HEK293T (cell line): ENCODE results near the gene NBAS.
"Not testable (repeated sequence)": the region's sequence is repeated elsewhere in the genome, so short reads cannot be mapped to it uniquely, and the experiment has no call there.

Experiments used
- CTCF ChIA-PET: fragments of 350-600 bp; formaldehyde crosslinking; extraction: SDS; loops from one replicate; lab custom pipeline; 2021; ENCODE audit warnings: antibody characterized with exemption, inconsistent platforms; lab: Yijun Ruan, JAX
- POLR2A ChIA-PET: fragments of 350-600 bp; formaldehyde crosslinking; extraction: SDS; loops from one replicate; lab custom pipeline; 2020; ENCODE audit warnings: antibody characterized with exemption, inconsistent platforms; lab: Yijun Ruan, JAX
- DNase-seq: peaks from one replicate; pipeline ENCODE4 v3.0.0; 2012; ENCODE audit warnings: mixed read lengths; ENCODE audit errors: extremely low spot score
- ARNT ChIP-seq: fragments of 450-650 bp; IDR thresholded peaks from 2 replicates; pipeline ENCODE4 v1.6.1; 2017; ENCODE audit warnings: mild to moderate bottlenecking
- BHLHE40 ChIP-seq: fragments of 450-650 bp; IDR thresholded peaks from 2 replicates; pipeline ENCODE4 v1.6.1; 2016; ENCODE audit warnings: mild to moderate bottlenecking, moderate library complexity, borderline replicate concordance
- CTBP1 ChIP-seq: fragments of 450-650 bp; IDR thresholded peaks from 2 replicates; pipeline ENCODE4 v1.6.1; 2016; ENCODE audit warnings: borderline replicate concordance
- ELF4 ChIP-seq: fragments of 450-650 bp; IDR thresholded peaks from 2 replicates; pipeline ENCODE4 v1.6.1; 2017; ENCODE audit warnings: antibody characterized with exemption
- FOXA1 ChIP-seq: fragments of 450-650 bp; IDR thresholded peaks from 2 replicates; pipeline ENCODE4 v1.6.1; 2016; ENCODE audit warnings: mild to moderate bottlenecking
- FOXK2 ChIP-seq: fragments of 450-650 bp; IDR thresholded peaks from 2 replicates; pipeline ENCODE4 v1.6.1; 2016; ENCODE audit warnings: mild to moderate bottlenecking
- FOXM1 ChIP-seq: fragments of 450-650 bp; IDR thresholded peaks from 2 replicates; pipeline ENCODE4 v1.6.1; 2017; ENCODE audit warnings: mild to moderate bottlenecking, borderline replicate concordance
- HDGF ChIP-seq: fragments of 450-650 bp; IDR thresholded peaks from 2 replicates; pipeline ENCODE4 v1.6.1; 2017; ENCODE audit warnings: antibody characterized with exemption, borderline replicate concordance
- L3MBTL2 ChIP-seq: fragments of 450-650 bp; conservative IDR thresholded peaks from 2 replicates; pipeline ENCODE4 v1.6.1; 2016; ENCODE audit warnings: mild to moderate bottlenecking
- LEF1 ChIP-seq: fragments of 450-650 bp; IDR thresholded peaks from 2 replicates; pipeline ENCODE4 v1.6.1; 2017; ENCODE audit warnings: mild to moderate bottlenecking, borderline replicate concordance
- NFRKB ChIP-seq: fragments of 450-650 bp; IDR thresholded peaks from 2 replicates; pipeline ENCODE4 v1.6.1; 2016; ENCODE audit warnings: mild to moderate bottlenecking, moderate library complexity
- PKNOX1 ChIP-seq: fragments of 450-650 bp; IDR thresholded peaks from 2 replicates; pipeline ENCODE4 v1.6.1; 2016
- SP1 ChIP-seq: fragments of 450-650 bp; IDR thresholded peaks from 2 replicates; pipeline ENCODE4 v1.6.1; 2017
- SUZ12 ChIP-seq: fragments of 450-650 bp; IDR thresholded peaks from 2 replicates; pipeline ENCODE4 v1.6.1; 2016; ENCODE audit warnings: mild to moderate bottlenecking
- TARDBP ChIP-seq: fragments of 450-650 bp; IDR thresholded peaks from 2 replicates; pipeline ENCODE4 v1.6.1; 2016
- ZNF384 ChIP-seq: fragments of 450-650 bp; IDR thresholded peaks from 2 replicates; pipeline ENCODE4 v1.6.1; 2016

Gene NBAS

GRCh38 chr2:15421753-15422152 lies 139.4 kb downstream of the NBAS start:
- no peak for DNase-seq
- TF ChIP-seq SP1 (no peak), ZNF384 (no peak), ELF4 (no peak), NFRKB (no peak), PKNOX1 (no peak)
- CTCF ChIA-PET, result no interaction called here
- POLR2A ChIA-PET, result no interaction called here

GRCh38 chr2:15415748-15416147 lies 145.4 kb downstream of the NBAS start:
- no peak for DNase-seq
- ChIA-PET CTCF (no interaction called here), POLR2A (no interaction called here)
- TF ChIP-seq CTBP1, result no peak
- TF ChIP-seq HDGF, result no peak
- no peak for TF ChIP-seq PKNOX1
- TF ChIP-seq SP1, result no peak
- no peak for TF ChIP-seq FOXA1
- TF ChIP-seq LEF1, result no peak
- no peak for TF ChIP-seq FOXK2
- no peak for TF ChIP-seq BHLHE40
- TF ChIP-seq ZNF384, result no peak
- TF ChIP-seq TARDBP, result no peak
- no peak for TF ChIP-seq FOXM1
- TF ChIP-seq ARNT, result no peak
- TF ChIP-seq L3MBTL2, result no peak
- no peak for TF ChIP-seq NFRKB

GRCh38 chr2:15412779-15413178 lies 148.4 kb downstream of the NBAS start:
- POLR2A ChIA-PET, result no interaction called here
- TF ChIP-seq HDGF, result no peak
- TF ChIP-seq LEF1, result no peak
- TF ChIP-seq TARDBP, result no peak
- no peak for DNase-seq
- CTCF ChIA-PET, result no interaction called here

GRCh38 chr2:15412309-15412708 lies 148.8 kb downstream of the NBAS start:
- ChIA-PET CTCF (no interaction called here), POLR2A (no interaction called here)
- DNase-seq, result no peak
- TF ChIP-seq FOXM1, result no peak
- no peak for TF ChIP-seq HDGF
- no peak for TF ChIP-seq LEF1
- TF ChIP-seq L3MBTL2, result no peak

GRCh38 chr2:15410884-15411283 lies 150.2 kb downstream of the NBAS start:
- no peak for DNase-seq
- CTCF ChIA-PET, result no interaction called here
- TF ChIP-seq TARDBP, result no peak
- TF ChIP-seq PKNOX1, result no peak
- no peak for TF ChIP-seq L3MBTL2
- TF ChIP-seq LEF1, result no peak
- TF ChIP-seq SUZ12, result no peak
- no peak for TF ChIP-seq SP1
- no peak for TF ChIP-seq FOXK2
- TF ChIP-seq HDGF, result no peak
- TF ChIP-seq CTBP1, result no peak
- no peak for TF ChIP-seq ELF4
- TF ChIP-seq BHLHE40, result no peak
- TF ChIP-seq FOXA1, result no peak
- POLR2A ChIA-PET, result no interaction called here

GRCh38 chr2:15408759-15409158 lies 152.4 kb downstream of the NBAS start:
- ChIA-PET POLR2A (no interaction called here), CTCF (no interaction called here)
- no peak for DNase-seq
- TF ChIP-seq NFRKB (no peak), L3MBTL2 (no peak), CTBP1 (no peak), ELF4 (no peak), FOXM1 (no peak)

GRCh38 chr2:15407666-15408065 lies 153.5 kb downstream of the NBAS start:
- DNase-seq, result no peak
- CTCF ChIA-PET, result no interaction called here
- TF ChIP-seq FOXA1, result no peak
- TF ChIP-seq L3MBTL2, result no peak
- TF ChIP-seq SP1, result no peak
- TF ChIP-seq ELF4, result no peak
- no peak for TF ChIP-seq PKNOX1
- no peak for TF ChIP-seq SUZ12
- POLR2A ChIA-PET, result no interaction called here

- POLR2A ChIA-PET, DNase-seq, CTCF ChIA-PET: not testable (repeated sequence)
Measured at GRCh38 chr2:15404511-15404910, 156.6 kb downstream of the NBAS start.
